Breast epithelium (tissue), 4 donors: Measurements from ENCODE around the gene NCBP2. TPM values are rescaled to one million over a fixed set of nuclear protein-coding genes. Genes with fewer than 3 reads are reported as not detected.

ENCODE experiments used
- DNase-seq, 2 donors: peaks; one replicate each; pipeline ENCODE4 v3.0.0-alpha.2; 2019; ENCODE audit warnings: low spot score in 2 of 2
- H3K27ac ChIP-seq, 2 donors: fragments of 200-600 bp; sonication (generic) in 1 of 2; one replicate each; pipeline ENCODE4 v1.5.1; 2016 to 2019; ENCODE audit warnings: mild to moderate bottlenecking in 1 of 2
- H3K27me3 ChIP-seq, 2 donors: fragments of 200-600 bp; sonication (generic) in 1 of 2; one replicate each; pipeline versions ENCODE4 v1.5.1 to v1.6.0; 2017 to 2019; ENCODE audit warnings: control low read depth in 1 of 2, mild to moderate bottlenecking in 1 of 2
- H3K36me3 ChIP-seq: fragments of 200-600 bp; one replicate; pipeline ENCODE4 v1.5.1; 2019
- H3K4me1 ChIP-seq, 2 donors: fragments of 200-600 bp; sonication (generic); one replicate each; pipeline ENCODE4 v1.5.1; 2016 to 2019; ENCODE audit warnings: control low read depth in 1 of 2
- H3K4me3 ChIP-seq, 3 donors: fragments of 200-600 bp; sonication (generic); 1 replicate in 2 of 3; 2 replicates in 1 of 3; pipeline ENCODE4 v1.5.1; 2016 to 2019; ENCODE audit warnings: mild to moderate bottlenecking in 3 of 3, moderate library complexity in 2 of 3
- H3K9me3 ChIP-seq, 2 donors: fragments of 200-600 bp; sonication (generic) in 1 of 2; one replicate each; pipeline ENCODE4 v1.5.1; 2016 to 2019; ENCODE audit warnings: control low read depth in 1 of 2
- CTCF ChIP-seq, 3 donors: fragments of 450-650 bp; IDR thresholded peaks; one replicate each; pipeline ENCODE4 v1.5.1; 2016 to 2017; ENCODE audit warnings: antibody characterized with exemption in 3 of 3, mild to moderate bottlenecking in 3 of 3, moderate library complexity in 3 of 3
- POLR2A ChIP-seq: fragments of 450-650 bp; IDR thresholded peaks from one replicate; pipeline ENCODE4 v1.6.1; 2016; ENCODE audit warnings: antibody characterized with exemption, mild to moderate bottlenecking, moderate library complexity
- POLR2AphosphoS5 ChIP-seq, 3 donors: sonication (generic); formaldehyde crosslinking; IDR thresholded peaks; one replicate each; pipeline ENCODE4 v1.6.1; 2017; ENCODE audit warnings: antibody characterized with exemption in 3 of 3
- intact Hi-C: fragments of 100-400 bp; cut with DNase I; formaldehyde crosslinking; loops from one replicate; pipeline ENCODE4 v1.15.1; 2023; ENCODE audit warnings: low total_unique reads
- total RNA-seq, 3 donors: library from RNA; depleted of rRNA; stranded (reverse); fragments of >200 nt; gene quantifications; one replicate each; pipeline ENCODE4 v1.1.0, GENCODE V29; 2016

NCBP2 gene
- total RNA-seq, 3 donors from 2014 or later = 40.8 to 44.9 (median 42.6) TPM

- TF ChIP-seq POLR2A (no peak), CTCF (IDR thresholded peaks at IDR 0.05) (no peak), POLR2AphosphoS5 (IDR thresholded peaks at IDR 0.05) (no peak)
These were observed 26.1 kb downstream of the NCBP2 start for GRCh38 chr3:196916221-196916620.

GRCh38 chr3:196915375-196915774, 27.0 kb downstream of the NCBP2 start:
- no peaks in the 10 kb centered on the region for H3K4me1 ChIP-seq
- TF ChIP-seq CTCF (IDR thresholded peaks at IDR 0.05) = no peak
- TF ChIP-seq POLR2AphosphoS5 (IDR thresholded peaks at IDR 0.05) = no peak
- no peak for TF ChIP-seq POLR2A
- intact Hi-C loops = no loop called here

More at GRCh38 chr3:196916221-196916620, 26.1 kb downstream of the NCBP2 start:
- Histone ChIP-seq H3K4me1 (no peaks in the 10 kb centered on the region), H3K27me3 (no peaks in the 10 kb centered on the region), H3K4me3 (no peak overlapping the region), H3K9me3 (no peaks in the 10 kb centered on the region), H3K27ac (no peak overlapping the region), H3K36me3 (no peaks in the 10 kb centered on the region)
- intact Hi-C loops = no loop called here
- DNase-seq = no peak

GRCh38 chr3:196914866-196915265, 27.5 kb downstream of the NCBP2 start:
- H3K27ac ChIP-seq = no peak overlapping the region
- H3K4me3 ChIP-seq = no peak overlapping the region
- no peak for TF ChIP-seq POLR2AphosphoS5 (IDR thresholded peaks at IDR 0.05)
- no peak for TF ChIP-seq CTCF (IDR thresholded peaks at IDR 0.05)
- no peak for TF ChIP-seq POLR2A
- intact Hi-C loops = no loop called here
- H3K9me3 ChIP-seq = no peaks in the 10 kb centered on the region
- H3K4me1 ChIP-seq = no peaks in the 10 kb centered on the region
- no peaks in the 10 kb centered on the region for H3K27me3 ChIP-seq
- no peaks in the 10 kb centered on the region for H3K36me3 ChIP-seq
- DNase-seq = no peak

More at GRCh38 chr3:196915375-196915774, 27.0 kb downstream of the NCBP2 start:
- Histone ChIP-seq H3K4me3 (no peak overlapping the region), H3K36me3 (no peaks in the 10 kb centered on the region), H3K27me3 (no peaks in the 10 kb centered on the region), H3K27ac (no peak overlapping the region), H3K9me3 (no peaks in the 10 kb centered on the region)
- no peak for DNase-seq

- no peak for DNase-seq
- intact Hi-C loops = no loop called here
- Histone ChIP-seq H3K27ac (no peak overlapping the region), H3K9me3 (no peaks in the 10 kb centered on the region), H3K27me3 (no peaks in the 10 kb centered on the region), H3K36me3 (peaks cover 8% of the 10 kb centered on the region), H3K4me1 (no peaks in the 10 kb centered on the region), H3K4me3 (no peak overlapping the region)
- TF ChIP-seq POLR2AphosphoS5 (IDR thresholded peaks at IDR 0.05) = no peak
- TF ChIP-seq POLR2A = no peak
- TF ChIP-seq CTCF (IDR thresholded peaks at IDR 0.05) = no peak
These were observed 38.6 kb downstream of the NCBP2 start for GRCh38 chr3:196903740-196904139.

GRCh38 chr3:196902296-196902695, 40.0 kb downstream of the NCBP2 start:
- TF ChIP-seq CTCF (IDR thresholded peaks at IDR 0.05) (no peak), POLR2AphosphoS5 (IDR thresholded peaks at IDR 0.05) (no peak), POLR2A (no peak)
- intact Hi-C loops = no loop called here
- no peaks in the 10 kb centered on the region for H3K4me1 ChIP-seq
- peaks cover 8% of the 10 kb centered on the region for H3K36me3 ChIP-seq
- DNase-seq = no peak
- no peak overlapping the region for H3K4me3 ChIP-seq
- H3K9me3 ChIP-seq = no peaks in the 10 kb centered on the region
- H3K27me3 ChIP-seq = no peaks in the 10 kb centered on the region
- H3K27ac ChIP-seq = no peak overlapping the region
